ENCODE results near the gene PPP1R3A. TPM values are rescaled to one million over a fixed set of nuclear protein-coding genes. Genes with fewer than 3 reads are reported as not detected.

The PPP1R3A gene
- total and polyA plus RNA-seq, 2 donors (not counting 1 experiment from before 2014, with no cell fraction given): not detected

- Histone ChIP-seq H3K79me2 (ENCODE audit: control insufficient read depth, insufficient read depth, low read length) (no peaks in the 10 kb centered on the region), H3K36me3 (ENCODE audit: control insufficient read depth, insufficient read depth, low read length) (no peaks in the 10 kb centered on the region), H3K9me3 (ENCODE audit: control insufficient read depth, insufficient read depth, low read depth, low read length) (no peaks in the 10 kb centered on the region), H3K4me3 (replicated peaks in 1 of 4; ENCODE audit: control extremely low read depth in 1 of 4, insufficient read depth in 1 of 4, low read depth in 3 of 4, low read length in 4 of 4) (no peak overlapping the region), H3K4me1 (ENCODE audit: control insufficient read depth, extremely low read depth, insufficient read depth, low read length) (no peaks in the 10 kb centered on the region), H3K9ac (ENCODE audit: insufficient read depth, low read length) (no peak overlapping the region), H3K27ac (ENCODE audit: insufficient read depth, low read length) (no peak overlapping the region), H3K4me2 (ENCODE audit: extremely low read depth, insufficient read depth, low read length) (no peak overlapping the region), H4K20me1 (ENCODE audit: control insufficient read depth, extremely low read depth, insufficient read depth, low read length) (no peaks in the 10 kb centered on the region), H2AFZ (ENCODE audit: low read length) (no peak overlapping the region), H3K27me3 (ENCODE audit: control insufficient read depth, insufficient read depth, low read length) (no peaks in the 10 kb centered on the region)
- DNase-seq (ENCODE audit: low read depth in 2 of 2): no peak
- TF ChIP-seq, protein P1, sequence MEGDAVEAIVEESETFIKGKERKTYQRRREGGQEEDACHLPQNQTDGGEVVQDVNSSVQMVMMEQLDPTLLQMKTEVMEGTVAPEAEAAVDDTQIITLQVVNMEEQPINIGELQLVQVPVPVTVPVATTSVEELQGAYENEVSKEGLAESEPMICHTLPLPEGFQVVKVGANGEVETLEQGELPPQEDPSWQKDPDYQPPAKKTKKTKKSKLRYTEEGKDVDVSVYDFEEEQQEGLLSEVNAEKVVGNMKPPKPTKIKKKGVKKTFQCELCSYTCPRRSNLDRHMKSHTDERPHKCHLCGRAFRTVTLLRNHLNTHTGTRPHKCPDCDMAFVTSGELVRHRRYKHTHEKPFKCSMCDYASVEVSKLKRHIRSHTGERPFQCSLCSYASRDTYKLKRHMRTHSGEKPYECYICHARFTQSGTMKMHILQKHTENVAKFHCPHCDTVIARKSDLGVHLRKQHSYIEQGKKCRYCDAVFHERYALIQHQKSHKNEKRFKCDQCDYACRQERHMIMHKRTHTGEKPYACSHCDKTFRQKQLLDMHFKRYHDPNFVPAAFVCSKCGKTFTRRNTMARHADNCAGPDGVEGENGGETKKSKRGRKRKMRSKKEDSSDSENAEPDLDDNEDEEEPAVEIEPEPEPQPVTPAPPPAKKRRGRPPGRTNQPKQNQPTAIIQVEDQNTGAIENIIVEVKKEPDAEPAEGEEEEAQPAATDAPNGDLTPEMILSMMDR (conservative IDR thresholded peaks at IDR 0.05 in 1 of 2, IDR thresholded peaks at IDR 0.05 in 1 of 2; ENCODE audit: low read depth in 1 of 2, low read length in 2 of 2): no peak
- TF ChIP-seq EZH2 (IDR thresholded peaks at IDR 0.05; ENCODE audit: low read length, missing control alignments): no peak
Measured at GRCh38 chr7:113828581-113828980, 90.2 kb downstream of the PPP1R3A start.
